Measurements from ENCODE around the gene MED13L. TPM values are rescaled to one million over a fixed set of nuclear protein-coding genes. Genes with fewer than 3 reads are reported as not detected.

The MED13L gene
- total RNA-seq, 1 experiment from 2014 or later, result 80.5 TPM

DNA sequence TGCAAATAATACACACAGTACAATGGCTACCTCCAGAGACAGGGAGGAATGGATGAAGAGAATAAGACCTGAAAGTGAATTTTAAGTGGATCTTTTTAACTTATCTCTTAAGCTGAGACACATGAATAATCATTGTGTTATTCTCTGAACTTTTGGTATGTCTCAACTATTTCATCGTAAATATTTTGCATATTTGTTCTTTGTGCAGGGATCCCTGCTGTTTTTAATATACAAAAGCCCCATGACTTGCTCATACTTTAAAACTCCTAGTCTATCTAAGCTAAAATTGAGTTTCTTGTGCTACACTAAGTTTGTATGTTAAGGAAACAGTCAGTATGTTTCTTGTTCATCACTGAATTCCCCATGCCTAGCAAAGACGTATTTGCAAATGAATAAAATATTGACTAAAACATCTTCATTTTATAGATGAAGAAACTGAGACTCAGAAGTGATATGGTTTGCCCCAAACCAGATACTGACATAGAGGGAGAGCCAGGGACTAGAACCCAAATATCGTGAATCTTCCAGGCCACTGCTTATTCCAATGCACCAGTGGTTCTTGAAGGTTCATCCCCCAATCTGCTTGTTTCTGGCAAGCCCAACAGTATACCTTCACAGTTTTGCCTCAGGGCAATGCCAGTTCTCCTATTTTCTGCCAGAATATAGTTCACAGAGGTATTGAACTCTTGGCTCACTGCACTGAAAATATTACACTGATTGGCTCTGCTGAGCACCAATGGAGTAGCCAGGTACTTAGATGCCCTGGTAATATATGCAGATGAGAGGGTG, 356.9 kb downstream of the MED13L start:
- ATAC-seq (no peak), DNase-seq (ENCODE audit: low spot score) (no peak)
- Mint-ChIP-seq H3K4me1 (0 out of 2 replicates have a peak, but pooled peaks cover 8% of the 10 kb centered on the region), H3K36me3 (peaks cover 10% of the 10 kb centered on the region), H3K27ac (no peak overlapping the region), H3K27me3 (ENCODE audit: low read depth) (peaks cover 35% of the 10 kb centered on the region), H3K9me3 (peaks cover 36% of the 10 kb centered on the region), H3K4me3 (no peak overlapping the region)
- ChIA-PET CTCF (no interaction called here), POLR2A (no interaction called here)
- TF ChIP-seq ZNF416 (CRISPR knock-in tag; IDR thresholded peaks at IDR 0.05) (no peak), MYBL2 (CRISPR knock-in tag; IDR thresholded peaks at IDR 0.05) (no peak), EMX1 (CRISPR knock-in tag; IDR thresholded peaks at IDR 0.05) (no peak), SMAD3 (CRISPR knock-in tag; IDR thresholded peaks at IDR 0.05; ENCODE audit: borderline replicate concordance) (no peak), ATF2 (CRISPR knock-in tag; IDR thresholded peaks at IDR 0.05; ENCODE audit: borderline replicate concordance, low read depth) (no peak), IRF2 (CRISPR knock-in tag; IDR thresholded peaks at IDR 0.05; ENCODE audit: borderline replicate concordance, low read depth) (no peak), ZNF138 (CRISPR knock-in tag; conservative IDR thresholded peaks at IDR 0.05) (no peak)
- TF ChIP-seq, protein P1, sequence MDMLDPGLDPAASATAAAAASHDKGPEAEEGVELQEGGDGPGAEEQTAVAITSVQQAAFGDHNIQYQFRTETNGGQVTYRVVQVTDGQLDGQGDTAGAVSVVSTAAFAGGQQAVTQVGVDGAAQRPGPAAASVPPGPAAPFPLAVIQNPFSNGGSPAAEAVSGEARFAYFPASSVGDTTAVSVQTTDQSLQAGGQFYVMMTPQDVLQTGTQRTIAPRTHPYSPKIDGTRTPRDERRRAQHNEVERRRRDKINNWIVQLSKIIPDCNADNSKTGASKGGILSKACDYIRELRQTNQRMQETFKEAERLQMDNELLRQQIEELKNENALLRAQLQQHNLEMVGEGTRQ (CRISPR knock-in tag; IDR thresholded peaks at IDR 0.05), result no peak
- TF ChIP-seq, protein P2, sequence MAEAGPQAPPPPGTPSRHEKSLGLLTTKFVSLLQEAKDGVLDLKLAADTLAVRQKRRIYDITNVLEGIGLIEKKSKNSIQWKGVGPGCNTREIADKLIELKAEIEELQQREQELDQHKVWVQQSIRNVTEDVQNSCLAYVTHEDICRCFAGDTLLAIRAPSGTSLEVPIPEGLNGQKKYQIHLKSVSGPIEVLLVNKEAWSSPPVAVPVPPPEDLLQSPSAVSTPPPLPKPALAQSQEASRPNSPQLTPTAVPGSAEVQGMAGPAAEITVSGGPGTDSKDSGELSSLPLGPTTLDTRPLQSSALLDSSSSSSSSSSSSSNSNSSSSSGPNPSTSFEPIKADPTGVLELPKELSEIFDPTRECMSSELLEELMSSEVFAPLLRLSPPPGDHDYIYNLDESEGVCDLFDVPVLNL (CRISPR knock-in tag; IDR thresholded peaks at IDR 0.05; ENCODE audit: borderline replicate concordance, low read depth), result no peak

GRCh38 chr12:115918763-115919162, 358.7 kb downstream of the MED13L start:
- TF ChIP-seq NFE2L1 (CRISPR knock-in tag; IDR thresholded peaks at IDR 0.05), result no peak
- TF ChIP-seq ZNF671 (CRISPR knock-in tag; IDR thresholded peaks at IDR 0.05), result no peak
- TF ChIP-seq CREM (CRISPR knock-in tag; IDR thresholded peaks at IDR 0.05), result no peak
- no peak for TF ChIP-seq CDX4 (CRISPR knock-in tag; IDR thresholded peaks at IDR 0.05; ENCODE audit: borderline replicate concordance)
- no peak for TF ChIP-seq EMX1 (CRISPR knock-in tag; IDR thresholded peaks at IDR 0.05)
- no peak for TF ChIP-seq GTF2I (CRISPR knock-in tag; conservative IDR thresholded peaks at IDR 0.05)
- no peak for TF ChIP-seq ZNF219 (CRISPR knock-in tag; IDR thresholded peaks at IDR 0.05; ENCODE audit: borderline replicate concordance)
- TF ChIP-seq, protein P3, sequence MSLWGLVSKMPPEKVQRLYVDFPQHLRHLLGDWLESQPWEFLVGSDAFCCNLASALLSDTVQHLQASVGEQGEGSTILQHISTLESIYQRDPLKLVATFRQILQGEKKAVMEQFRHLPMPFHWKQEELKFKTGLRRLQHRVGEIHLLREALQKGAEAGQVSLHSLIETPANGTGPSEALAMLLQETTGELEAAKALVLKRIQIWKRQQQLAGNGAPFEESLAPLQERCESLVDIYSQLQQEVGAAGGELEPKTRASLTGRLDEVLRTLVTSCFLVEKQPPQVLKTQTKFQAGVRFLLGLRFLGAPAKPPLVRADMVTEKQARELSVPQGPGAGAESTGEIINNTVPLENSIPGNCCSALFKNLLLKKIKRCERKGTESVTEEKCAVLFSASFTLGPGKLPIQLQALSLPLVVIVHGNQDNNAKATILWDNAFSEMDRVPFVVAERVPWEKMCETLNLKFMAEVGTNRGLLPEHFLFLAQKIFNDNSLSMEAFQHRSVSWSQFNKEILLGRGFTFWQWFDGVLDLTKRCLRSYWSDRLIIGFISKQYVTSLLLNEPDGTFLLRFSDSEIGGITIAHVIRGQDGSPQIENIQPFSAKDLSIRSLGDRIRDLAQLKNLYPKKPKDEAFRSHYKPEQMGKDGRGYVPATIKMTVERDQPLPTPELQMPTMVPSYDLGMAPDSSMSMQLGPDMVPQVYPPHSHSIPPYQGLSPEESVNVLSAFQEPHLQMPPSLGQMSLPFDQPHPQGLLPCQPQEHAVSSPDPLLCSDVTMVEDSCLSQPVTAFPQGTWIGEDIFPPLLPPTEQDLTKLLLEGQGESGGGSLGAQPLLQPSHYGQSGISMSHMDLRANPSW (CRISPR knock-in tag; conservative IDR thresholded peaks at IDR 0.05; ENCODE audit: low read depth), result no peak
- TF ChIP-seq, protein P4, sequence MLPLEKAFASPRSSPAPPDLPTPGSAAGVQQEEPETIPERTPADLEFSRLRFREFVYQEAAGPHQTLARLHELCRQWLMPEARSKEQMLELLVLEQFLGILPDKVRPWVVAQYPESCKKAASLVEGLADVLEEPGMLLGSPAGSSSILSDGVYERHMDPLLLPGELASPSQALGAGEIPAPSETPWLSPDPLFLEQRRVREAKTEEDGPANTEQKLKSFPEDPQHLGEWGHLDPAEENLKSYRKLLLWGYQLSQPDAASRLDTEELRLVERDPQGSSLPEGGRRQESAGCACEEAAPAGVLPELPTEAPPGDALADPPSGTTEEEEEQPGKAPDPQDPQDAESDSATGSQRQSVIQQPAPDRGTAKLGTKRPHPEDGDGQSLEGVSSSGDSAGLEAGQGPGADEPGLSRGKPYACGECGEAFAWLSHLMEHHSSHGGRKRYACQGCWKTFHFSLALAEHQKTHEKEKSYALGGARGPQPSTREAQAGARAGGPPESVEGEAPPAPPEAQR (CRISPR knock-in tag; IDR thresholded peaks at IDR 0.05), result no peak
- no peak for TF ChIP-seq TCF7 (CRISPR knock-in tag; IDR thresholded peaks at IDR 0.05; ENCODE audit: low read depth)
- no peak for TF ChIP-seq ELF4 (CRISPR knock-in tag; IDR thresholded peaks at IDR 0.05; ENCODE audit: low read depth)
- ChIA-PET CTCF (interaction anchor here (1.2 to 2.1 kb wide), 5 partner anchors 10 to 137 kb away, joined by 3 to 12 read pairs (median 4); no protein-coding TSS in a partner anchor), POLR2A (no interaction called here)
- Mint-ChIP-seq H3K4me3 (no peak overlapping the region), H3K36me3 (peaks cover 10% of the 10 kb centered on the region), H3K27ac (no peak overlapping the region), H3K9me3 (peaks cover 35% of the 10 kb centered on the region), H3K27me3 (ENCODE audit: low read depth) (peaks cover 38% of the 10 kb centered on the region), H3K4me1 (0 out of 2 replicates have a peak, but pooled peaks cover 8% of the 10 kb centered on the region)
- DNase-seq (ENCODE audit: low spot score) (no peak), ATAC-seq (no peak)

All from WTC11 (cell line).